ENCODE data around the gene PLEKHF1.
"Not testable (repeated sequence)": the region's sequence is repeated elsewhere in the genome, so short reads cannot be mapped to it uniquely, and the experiment has no call there.

Gene PLEKHF1

DNA sequence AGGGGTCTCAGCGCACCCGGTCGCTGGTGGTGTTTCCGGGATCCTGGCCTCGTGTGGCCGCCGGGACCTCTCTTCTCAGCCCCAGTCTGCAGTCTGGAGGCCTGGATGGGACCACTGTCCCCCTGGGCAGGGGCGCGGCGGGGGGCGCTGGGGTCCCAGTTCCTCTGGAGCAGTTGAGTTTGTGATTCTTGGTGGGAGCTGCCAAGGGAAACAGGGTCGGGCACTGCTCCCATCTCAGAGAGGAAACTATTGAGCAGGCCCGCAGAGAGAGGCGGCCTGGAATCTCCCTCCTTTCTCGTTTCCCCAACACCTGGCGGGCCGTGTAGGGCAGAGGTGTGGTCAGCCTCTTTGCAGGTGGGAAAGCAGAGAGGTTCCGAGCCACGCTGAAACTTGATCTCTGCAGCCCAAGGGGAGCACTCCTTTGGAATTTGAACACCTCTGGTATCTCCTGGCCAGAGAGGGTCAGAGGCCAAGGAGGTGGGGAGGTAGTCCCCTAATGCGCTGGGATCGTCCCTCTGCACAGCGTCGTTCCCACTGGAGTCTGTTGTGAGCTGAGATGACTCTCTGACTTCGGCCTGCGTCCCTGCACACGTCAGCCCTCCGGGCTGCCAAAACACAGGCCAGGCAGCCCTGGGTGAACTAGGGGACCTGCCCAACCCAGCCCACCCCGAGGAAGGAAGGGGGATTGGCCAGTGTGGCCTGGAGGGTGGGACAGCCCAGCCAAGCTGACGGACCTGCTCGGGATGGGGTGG lies 741 bp downstream of the PLEKHF1 start:
- no peak for DNase-seq

DNA sequence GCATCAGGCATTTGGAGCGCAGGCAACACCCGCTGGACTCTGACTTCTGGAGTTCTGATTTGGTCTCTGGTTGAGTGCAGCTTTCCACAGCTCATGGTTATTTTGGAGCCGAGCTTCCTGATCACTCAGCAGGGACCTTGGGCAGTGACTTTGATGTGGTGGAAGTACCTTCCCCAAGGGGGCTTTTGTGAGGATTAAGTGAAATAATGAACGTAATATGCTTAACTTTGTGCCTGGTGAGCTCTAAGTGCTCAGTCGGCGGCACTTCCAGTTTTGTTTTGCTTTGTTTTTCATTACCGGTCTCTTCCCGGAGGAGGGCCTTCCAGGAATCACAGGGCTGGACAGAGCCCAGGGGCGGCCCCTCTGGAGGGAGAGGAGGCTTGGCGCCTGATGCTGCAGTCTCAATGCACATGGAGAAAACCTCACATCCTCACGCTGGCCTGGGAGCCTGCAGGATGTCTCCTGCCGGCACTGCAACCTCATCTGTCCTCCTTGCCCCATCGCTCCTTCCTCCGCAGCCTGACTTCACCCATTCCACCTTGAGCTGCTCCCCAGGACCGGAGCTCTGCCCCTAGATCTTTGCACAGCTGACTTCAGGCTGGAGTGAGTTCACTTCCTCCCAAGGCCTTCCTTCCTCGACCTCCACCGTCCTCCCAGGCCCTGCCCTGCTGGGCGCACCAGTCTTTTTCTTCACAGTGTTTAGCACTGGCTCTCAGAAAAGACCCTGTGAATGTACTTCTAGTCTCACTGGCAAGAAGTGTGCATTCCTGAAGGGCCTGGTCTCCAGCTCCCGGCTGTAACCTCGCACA lies 1.5 kb downstream of the PLEKHF1 start:
- peak in 1 of 2 donors; percentile 45 for DNase-seq

DNA sequence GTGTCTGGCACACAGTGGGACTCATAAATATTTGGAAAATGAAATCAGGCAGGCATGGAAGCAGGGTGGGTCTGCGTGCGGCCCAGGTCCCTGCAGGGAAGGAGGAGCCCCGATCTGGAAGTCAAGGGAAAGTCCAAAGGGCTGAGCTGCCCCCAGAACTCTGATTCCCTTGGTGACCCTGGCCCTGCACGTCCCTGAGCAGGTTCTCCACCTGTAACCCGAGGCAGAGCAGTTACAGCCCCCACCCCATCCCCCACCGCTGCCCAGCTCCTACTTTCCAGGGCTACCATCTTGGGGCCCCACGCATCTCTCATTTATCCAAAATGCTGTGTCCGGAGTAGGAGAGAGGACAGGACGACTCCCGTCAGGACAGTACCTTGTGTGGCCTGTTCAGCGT lies 2.1 kb downstream of the PLEKHF1 start:
- DNase-seq, result no peak

DNA sequence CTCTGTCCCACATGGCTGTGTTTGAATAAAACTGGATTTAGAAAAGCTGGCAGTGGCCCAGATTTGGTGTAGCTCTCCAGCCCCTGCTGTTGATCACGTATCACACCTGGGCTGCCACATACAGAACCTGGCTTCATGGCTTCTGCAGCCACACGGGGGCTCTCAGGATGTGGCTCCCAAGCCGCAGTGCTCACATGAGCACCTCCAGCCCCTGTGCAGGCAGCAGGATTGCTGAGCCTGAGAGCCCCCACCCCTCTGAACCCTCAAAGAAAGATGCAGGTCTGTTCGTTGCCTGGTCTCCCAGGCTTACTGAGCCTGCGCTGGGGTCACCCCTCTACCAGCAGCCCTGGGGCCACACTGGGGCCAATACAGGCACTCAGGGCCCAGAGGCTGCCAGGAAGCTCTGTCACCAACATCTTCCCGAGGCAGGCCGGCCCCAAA lies 2.7 kb downstream of the PLEKHF1 start:
- no peak for DNase-seq

DNA sequence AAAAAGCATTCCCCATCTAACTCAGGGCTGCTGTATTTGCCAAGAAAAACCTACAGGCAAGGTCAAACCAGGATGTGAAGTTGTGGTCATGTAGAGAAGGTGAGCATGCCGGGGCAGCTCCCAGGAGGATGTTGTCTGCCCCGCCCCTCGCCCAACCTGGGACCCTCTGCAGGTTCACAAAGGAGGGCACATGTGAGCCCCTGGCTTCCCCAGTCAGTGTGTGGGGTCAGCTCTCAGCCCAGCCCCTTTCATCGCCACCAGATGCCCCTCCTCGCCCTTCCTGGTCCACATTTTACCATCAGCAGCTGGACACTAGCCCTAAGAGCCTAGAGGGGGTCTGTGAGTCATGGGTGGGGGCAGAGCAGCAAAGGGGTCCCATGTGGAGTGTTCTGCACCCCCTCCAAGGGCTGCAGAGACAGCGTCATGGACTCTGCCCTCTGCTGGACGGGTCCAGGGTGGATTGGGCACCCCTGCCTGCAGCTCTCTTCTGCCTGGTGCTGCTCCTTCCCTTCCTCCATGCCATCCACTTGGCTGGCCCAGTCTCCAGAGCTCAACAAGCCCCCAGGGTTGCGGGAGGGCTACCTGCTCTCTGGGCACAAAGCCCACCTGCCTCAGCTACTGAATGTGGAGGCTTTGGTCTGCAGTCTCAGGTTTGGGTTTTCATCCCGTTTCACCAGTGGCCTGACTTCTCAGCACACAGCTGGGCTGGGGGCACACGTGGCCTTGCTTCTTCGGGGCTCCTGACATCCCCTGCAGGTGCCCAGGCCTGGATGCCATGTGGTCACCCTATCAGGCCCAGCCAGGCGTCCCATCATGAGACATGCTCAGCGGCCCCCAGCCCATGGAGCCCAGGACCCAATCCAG lies 3.7 kb downstream of the PLEKHF1 start:
- DNase-seq, result no peak

DNA sequence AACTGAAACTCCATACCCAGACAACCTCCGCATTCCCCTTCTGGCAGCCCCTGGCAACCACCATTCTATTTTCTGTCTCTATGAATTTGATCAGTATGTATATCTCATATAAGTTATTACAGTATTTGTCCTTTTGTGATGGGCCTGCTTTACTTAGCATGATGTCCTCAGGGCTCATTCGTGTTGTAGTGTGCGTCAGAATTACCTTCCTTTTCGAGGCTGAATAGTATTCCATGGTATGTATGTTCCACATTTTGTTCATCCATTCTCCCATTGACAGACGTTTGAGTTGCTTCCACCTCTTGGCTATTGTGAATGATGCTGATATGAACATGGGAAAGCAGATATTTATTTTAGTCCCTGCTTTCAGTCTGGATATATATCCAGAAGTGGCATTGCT lies 5.0 kb downstream of the PLEKHF1 start:
- no peak for DNase-seq

DNA sequence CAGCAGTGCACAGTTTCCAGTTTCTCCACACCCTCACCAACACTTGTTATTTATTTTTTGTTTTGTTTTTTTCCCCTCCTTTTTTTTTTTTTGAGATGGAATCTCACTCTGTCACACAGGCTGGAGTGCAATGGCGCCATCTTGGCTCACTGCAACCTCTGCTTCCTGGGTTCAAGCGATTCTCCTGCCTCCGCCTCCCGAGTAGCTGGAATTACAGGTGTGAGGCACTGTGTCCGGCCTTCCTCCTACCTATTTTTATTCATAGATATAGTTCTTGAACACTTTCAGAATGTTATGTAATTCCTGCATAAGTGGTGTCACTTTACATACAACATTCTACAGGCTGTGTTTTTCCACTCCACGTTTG lies 5.7 kb downstream of the PLEKHF1 start:
- DNase-seq, result not testable (repeated sequence)

DNA sequence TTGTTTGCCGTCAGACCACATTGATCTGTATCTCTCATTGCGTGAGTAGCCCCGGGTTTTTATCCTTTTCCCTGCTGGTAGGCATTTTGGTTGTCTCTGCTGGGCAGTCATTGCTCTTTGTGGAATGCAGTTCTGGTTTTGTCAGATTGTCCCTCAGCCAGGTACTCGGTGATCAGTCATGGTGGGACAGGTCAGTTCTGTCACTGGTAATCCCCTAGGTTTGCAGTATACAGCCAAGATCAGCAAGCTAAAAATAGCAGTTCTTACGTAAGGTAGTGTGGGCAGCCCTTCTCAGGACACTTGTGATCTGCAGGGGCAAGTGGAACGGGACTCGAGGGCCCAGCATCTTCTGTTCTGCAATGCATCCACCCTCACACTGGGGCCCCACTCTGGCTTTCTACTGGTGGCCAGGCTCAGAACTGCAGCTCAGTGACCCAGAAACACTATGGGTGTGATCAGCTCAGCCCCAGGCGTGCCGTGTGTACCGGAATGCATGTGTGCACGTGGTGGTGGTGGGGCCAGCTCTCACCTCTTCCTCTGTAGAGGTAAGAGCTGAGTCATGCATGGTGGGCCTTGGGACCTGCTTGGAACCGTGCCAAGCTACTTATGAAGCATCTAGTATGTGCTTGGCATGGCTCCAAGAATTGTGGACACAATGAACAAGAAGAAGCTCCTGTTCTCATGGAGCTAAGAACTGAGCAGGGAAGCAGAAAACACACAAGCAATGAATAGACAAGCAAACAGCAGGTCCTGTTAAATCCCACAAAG lies 6.3 kb downstream of the PLEKHF1 start:
- no peak for DNase-seq

DNA sequence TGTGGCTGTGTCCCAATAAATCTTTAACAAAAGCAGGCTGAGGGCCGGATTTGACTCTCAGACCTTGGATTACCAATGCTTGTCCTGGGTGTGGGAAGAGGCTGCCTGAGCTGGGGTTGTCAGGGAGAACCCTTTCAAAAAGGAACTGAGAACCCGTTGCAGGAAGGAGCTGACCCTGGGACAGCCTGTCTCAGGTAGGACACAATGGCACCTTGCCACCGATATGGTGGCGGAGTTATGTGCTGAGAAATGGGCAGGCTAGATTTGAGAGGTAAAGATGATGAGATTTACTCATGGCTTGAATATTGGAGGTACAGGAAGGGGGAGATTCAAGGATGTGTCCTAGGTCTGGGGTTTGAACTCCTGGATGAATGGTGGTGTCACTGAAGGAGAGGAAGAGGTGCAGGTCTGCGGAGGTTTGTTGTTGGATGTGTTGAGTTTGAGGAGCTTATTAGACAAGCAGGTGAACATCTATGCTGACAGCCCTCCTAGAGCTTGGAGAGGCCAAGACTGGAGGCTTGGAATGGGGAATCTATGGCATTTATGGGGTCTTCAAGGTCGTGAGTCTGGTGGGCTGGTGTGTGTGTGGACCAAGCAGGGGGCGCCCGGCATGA lies 7.2 kb downstream of the PLEKHF1 start:
- no peak for DNase-seq

DNA sequence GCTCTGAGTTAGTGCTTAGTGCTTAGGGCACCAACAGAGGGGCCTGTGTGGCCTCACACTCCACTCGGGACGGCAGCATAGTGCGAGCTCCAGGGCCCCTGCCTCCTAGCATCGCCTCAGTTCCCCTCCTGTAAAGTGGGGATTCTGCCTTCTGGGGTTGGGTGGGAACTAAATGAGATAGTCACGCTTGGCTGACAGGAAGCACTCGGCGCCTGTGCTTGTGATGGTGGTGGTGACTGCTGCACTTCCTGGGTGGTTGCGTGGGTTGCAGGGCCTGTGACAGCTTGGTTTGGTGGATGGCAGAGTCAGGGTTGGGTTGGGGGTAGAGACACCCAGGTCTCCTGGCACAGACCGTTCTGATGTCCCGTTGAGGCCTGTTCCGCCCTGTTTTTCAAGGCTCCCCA lies 7.7 kb downstream of the PLEKHF1 start:
- no peak for DNase-seq

DNA sequence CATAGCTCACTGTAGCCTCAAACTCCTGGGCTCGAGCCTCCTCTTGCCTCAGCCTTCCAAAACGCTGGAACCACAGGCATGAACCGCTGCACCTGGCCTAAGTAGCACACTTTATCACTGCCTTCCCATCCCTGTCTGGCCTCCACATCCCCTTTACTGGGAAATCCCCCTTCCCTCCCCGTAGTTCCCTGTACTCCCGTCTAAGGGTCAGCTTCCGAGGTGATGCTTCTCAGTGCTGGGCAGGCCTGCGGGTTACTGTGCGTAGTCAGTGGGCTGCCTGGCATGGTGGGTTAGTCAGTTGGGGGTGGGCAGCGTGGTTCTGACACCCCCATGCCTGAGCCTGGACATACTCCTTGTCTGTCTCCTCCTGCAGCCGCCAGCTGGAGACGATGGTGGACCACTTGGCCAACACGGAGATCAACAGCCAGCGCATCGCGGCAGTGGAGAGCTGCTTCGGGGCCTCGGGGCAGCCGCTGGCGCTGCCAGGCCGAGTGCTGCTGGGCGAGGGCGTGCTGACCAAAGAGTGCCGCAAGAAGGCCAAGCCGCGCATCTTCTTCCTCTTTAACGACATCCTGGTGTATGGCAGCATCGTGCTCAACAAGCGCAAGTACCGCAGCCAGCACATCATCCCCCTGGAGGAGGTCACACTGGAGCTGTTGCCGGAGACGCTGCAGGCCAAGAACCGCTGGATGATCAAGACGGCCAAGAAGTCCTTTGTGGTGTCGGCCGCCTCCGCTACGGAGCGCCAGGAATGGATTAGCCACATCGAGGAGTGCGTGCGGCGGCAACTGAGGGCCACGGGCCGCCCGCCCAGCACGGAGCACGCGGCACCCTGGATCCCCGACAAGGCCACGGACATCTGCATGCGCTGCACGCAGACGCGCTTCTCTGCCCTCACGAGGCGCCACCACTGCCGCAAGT lies 8.4 kb downstream of the PLEKHF1 start:
- DNase-seq, result no peak

DNA sequence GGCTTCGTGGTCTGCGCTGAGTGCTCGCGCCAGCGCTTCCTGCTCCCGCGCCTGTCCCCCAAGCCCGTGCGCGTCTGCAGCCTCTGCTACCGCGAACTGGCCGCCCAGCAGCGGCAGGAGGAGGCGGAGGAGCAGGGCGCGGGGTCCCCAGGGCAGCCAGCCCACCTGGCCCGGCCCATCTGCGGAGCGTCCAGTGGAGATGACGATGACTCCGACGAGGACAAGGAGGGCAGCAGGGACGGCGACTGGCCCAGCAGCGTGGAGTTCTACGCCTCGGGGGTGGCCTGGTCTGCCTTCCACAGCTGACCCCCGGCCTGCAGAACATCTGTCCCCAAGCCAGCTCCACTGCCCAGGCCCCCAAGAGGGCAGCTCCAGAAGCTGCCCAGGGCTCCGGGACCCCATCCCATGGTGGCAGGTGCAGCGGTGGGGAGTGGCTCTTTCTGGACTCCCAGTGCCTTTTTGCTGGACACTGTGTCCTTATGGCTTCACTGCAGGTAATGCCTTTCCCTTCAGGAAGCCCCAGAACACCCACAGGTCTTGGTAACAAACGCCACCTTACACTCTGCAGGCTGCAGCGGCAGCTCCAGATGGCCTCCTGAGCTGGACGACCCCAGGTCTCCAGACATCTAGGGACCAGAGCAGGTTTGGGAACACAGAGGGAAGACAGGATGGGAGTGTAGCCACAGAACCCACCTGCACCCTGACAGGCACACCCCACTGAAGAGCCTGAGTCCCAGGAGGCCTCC lies 9.3 kb downstream of the PLEKHF1 start:
- DNase-seq, result no peak

DNA sequence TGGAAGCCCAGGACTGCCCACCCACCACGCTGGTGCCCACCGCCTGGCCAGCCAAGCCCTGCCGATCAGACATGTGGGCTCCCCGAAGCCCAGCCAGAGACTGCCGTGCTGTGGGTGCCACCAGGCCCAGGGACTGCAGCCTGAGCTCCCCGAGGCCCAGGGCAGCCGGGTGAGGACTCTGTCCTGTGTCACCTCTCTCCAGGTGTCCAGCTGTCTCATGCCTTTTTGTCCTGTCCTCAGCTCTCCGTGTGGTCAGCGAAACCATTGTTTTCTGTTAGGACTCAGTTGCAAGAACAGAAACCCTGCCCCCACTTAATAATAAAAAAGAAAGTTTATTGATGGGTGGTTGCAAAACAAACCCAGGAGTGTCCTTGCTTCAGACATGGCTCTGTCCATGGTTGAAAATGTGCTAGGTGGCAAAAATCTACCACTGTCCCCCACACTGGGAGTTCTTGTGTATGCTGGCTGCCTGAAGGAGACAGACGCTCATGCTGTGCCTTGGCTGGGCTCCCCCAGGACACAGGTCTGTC lies 9.9 kb downstream of the PLEKHF1 start:
- no peak for DNase-seq

DNA sequence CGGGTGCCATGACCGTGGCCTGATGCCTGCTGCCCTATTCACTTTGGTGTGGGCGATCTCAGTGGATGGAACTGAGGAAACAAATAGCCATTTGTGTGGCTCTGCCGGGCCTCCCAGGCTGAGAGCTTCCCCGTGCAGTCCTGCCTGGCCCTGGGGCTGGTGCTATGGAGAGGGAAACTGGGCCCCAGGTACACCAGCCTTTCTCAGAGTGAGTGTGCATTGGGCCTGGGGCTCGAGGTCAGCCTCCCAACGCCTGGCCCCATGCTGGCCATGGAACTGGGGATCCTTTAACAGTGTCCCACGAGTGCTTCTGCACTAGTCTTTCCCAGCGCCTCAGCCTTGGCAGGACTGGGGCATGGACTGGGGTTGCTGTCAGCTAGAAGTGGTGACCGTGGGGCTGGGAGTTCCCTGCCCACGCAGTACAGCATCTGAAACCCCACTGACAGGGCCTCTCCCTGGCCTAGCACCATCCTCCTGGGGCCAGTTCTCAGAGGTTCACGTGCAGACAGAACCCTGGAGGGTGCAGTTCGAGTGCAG lies 10.5 kb downstream of the PLEKHF1 start:
- peak; percentile 52 to 74 for DNase-seq

DNA sequence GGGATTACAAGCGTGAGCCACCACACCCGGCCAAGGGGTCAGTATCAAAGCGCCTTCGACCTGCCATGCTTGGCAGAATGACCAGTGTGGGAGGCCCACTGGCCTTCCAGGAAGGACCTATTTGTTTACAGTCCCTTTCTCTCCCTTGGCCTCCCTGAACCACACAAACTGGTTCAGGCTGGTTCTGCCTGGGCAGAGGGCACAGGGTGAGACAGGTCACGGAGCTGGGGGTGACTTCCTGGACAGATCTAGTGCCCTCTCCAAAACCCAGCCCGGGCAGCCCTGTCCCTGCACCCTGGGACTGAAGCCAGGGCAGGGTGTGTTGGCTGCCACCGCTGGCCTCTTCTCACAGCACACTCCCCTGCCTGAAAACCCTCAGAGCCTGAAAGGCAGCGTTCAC lies 11.3 kb downstream of the PLEKHF1 start:
- no peak for DNase-seq

DNA sequence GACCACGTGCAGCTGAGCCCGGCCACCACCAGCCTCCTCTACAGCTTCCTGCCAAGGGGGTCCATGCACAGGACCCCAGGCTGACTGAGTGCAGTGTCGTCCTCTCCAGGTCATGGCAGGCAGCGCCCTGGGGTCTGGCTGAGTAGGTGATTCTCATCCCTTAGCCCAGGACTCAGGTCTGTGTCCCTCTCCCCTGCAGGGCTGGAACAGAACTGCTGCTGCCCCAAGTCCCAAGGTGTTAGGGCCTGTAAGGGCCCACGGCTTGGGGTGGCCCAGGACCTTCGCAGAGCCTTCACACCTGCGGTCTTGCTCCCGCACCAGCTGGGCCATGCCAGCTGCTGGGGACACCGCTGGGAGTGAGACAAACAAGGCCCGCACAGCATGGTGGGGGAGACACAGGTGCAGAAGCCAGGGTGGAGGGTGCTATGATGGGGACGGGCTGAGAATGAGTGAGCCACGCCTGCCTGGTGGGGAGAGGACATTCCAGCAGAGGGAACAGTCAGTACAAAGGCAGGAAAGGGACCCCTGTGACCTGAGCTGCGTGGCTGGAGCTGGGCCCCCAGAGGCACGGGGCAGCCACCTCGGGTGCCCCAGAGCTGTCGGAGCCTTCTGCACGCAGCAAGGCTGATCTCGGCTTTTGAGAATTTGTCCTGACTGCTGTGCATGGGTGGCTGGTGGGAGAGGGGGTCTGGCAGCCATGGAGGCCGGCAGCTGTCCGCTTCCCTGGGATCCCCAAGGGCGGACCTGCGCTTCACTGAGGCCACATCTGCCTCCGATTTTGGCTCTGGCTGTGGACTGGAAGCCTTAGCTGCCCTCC lies 11.9 kb downstream of the PLEKHF1 start:
- no peak for DNase-seq

DNA sequence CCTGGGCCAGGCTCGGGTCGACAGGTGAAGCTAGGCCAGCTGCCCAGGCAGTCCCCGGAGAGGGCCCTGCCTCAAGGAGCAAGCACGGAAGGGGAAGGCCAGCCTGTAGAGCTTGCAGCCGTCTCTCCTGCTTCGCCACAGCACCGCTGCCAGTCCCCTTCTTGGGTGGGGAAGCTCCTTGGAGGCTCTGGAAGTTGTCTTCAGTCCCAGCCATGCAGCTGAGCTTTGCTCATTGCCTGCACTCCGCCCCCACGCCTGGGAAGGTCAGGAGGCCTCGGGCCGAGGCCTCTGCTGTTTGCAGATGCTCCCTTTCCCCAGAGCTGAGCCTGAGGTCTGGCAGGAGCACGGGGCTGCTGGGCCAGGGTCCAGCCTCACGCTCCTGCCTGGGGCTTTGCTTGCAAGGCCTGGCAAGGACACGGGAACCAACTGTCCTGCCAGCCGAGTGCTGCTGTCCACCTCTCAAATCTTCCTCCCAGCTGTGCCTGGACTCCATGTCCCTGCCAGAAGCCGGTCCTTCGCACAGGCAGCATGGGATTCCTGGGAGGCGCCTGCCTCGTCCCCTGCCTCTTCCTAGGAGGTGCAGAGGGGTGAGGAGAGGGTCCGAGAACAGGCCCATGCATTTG lies 13.3 kb downstream of the PLEKHF1 start:
- peak in 1 of 2 donors; percentile 30 for DNase-seq

DNA sequence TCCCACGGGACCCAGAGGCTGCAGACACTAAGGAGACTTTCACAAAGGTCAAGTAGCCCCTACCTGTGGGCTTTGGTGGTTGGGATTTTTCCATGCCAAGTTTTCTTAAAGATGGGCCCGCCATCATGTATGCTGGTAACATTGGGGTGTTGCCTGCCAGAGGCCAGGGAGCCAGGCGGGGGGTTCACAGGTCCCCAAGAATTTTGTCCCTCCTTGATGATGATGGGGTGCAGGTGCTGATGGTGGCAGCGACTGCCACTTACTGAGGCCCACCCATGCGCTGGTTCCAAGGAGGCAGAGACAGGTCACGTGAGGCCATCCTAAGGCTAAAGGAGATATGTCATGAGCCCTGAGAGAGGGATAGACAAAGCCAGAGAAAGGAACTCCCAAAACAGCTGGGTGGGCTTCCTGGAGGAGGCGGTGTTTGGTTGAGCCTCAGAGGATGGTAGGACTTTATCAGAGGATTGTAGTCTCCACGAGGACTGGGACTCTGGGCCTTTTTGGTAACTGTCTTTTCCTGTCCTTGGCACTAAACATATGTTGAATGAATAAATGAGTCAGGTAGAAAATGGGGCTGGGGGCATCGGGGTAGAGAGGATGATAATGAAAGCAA lies 14.4 kb downstream of the PLEKHF1 start:
- DNase-seq, result no peak

All from hippocampal formation (tissue), 2 donors.